HG03159 (cell line): Measurements from ENCODE around the gene OR51B2.

Experiments used
- ATAC-seq: cut with Tn5 transposase; IDR thresholded peaks from one replicate; pipeline ENCODE4 v1.9.1; 2021; ENCODE audit warnings: mild to moderate bottlenecking, moderate library complexity; ENCODE audit not compliant: unreplicated experiment

The OR51B2 gene

GRCh38 chr11:5284637-5285036, 39.5 kb downstream of the OR51B2 start:
- no peak for ATAC-seq

DNA sequence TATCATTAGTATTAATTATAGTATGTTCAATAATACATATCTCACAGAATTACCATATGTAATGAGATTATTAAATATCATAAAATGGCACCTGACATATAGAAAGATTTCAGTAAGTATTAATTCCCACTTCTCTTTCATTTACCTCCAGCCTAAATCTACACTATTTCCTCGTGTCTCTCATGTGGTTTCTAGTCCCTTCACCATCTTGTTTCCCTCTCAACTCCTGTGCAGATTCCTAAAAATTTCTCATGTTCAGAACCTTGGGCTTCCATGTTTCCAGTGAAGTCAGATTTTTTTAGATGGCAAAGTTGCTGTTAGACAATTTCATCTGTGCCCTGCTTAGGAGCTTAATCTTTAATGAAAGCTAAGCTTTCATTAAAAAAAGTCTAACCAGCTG, 40.2 kb downstream of the OR51B2 start:
- no peak for ATAC-seq

DNA sequence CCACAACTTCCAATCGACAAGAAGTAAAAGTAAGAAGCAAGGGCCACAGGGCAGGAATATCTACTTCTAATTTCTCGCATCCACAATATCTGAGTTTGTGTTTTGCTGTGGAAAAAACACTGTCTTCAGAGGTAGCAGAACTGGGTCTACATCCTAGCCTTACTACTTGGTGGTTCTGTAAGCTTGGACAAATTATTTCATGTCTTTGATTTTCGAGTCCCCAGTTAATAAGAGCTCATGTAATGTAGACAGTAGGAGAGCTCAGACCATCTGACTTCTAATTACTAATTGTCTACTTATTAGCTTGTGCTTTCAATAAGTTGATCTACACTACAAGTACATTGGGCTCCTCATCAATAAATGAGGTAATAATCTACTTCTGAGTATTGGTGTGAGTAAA, 41.0 kb downstream of the OR51B2 start:
- ATAC-seq, result no peak

- no peak for ATAC-seq
Observed at GRCh38 chr11:5282628-5283027, 41.5 kb downstream of the OR51B2 start.

- ATAC-seq, result no peak
Observed at GRCh38 chr11:5281596-5281995, 42.5 kb downstream of the OR51B2 start.

DNA sequence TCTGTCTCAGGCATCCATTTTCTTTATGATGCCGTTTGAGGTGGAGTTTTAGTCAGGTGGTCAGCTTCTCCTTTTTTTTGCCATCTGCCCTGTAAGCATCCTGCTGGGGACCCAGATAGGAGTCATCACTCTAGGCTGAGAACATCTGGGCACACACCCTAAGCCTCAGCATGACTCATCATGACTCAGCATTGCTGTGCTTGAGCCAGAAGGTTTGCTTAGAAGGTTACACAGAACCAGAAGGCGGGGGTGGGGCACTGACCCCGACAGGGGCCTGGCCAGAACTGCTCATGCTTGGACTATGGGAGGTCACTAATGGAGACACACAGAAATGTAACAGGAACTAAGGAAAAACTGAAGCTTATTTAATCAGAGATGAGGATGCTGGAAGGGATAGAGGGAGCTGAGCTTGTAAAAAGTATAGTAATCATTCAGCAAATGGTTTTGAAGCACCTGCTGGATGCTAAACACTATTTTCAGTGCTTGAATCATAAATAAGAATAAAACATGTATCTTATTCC, 43.5 kb downstream of the OR51B2 start:
- ATAC-seq, result peak; percentile 93

- no peak for ATAC-seq
Observed at GRCh38 chr11:5279471-5280090, 44.5 kb downstream of the OR51B2 start.

DNA sequence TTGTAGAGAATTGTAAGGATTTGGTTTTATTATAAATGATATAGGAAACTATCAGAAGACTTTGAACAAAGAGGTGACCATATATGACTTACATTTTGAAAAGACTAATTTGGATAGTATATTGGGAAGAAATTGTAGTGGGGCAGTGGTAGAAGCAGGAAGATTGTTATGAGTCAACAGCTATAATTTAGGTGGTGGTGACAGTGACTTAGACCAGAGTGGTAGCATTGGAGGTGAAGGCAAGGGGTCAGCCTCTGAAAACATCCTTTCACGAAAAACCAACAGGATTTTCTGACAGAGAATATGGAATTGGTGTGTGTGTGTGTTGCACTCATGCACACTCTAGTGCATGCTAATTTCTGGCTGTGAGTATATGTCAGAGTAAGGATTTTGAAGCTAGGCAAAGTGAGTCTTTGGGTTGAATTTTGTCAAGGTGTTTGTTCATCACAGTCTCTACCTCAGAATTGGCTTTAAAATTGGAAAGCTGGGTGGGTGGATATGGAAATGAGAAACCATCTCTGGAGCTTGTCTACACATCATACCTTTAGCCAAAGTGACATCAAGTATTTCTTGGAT, 46.2 kb downstream of the OR51B2 start:
- peak; percentile 36 for ATAC-seq

DNA sequence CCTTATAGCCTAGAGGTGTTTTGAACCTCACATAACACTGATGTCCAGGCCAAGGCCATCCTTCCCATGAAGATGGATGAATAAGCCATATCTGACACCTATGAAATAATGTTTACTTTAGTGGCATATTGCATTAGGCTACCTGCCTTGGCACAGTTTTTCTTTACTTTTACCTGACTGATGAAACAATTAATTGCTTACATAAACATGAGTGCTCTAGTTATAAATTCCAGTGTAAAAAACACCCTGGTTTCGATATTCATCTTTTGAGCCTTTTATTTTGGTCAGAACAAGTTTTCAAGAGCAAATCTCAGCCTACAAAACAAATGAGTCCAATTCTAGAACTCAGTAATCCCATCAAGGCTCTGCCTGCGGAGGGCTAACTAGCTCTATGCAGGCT, 47.4 kb downstream of the OR51B2 start:
- ATAC-seq, result no peak

DNA sequence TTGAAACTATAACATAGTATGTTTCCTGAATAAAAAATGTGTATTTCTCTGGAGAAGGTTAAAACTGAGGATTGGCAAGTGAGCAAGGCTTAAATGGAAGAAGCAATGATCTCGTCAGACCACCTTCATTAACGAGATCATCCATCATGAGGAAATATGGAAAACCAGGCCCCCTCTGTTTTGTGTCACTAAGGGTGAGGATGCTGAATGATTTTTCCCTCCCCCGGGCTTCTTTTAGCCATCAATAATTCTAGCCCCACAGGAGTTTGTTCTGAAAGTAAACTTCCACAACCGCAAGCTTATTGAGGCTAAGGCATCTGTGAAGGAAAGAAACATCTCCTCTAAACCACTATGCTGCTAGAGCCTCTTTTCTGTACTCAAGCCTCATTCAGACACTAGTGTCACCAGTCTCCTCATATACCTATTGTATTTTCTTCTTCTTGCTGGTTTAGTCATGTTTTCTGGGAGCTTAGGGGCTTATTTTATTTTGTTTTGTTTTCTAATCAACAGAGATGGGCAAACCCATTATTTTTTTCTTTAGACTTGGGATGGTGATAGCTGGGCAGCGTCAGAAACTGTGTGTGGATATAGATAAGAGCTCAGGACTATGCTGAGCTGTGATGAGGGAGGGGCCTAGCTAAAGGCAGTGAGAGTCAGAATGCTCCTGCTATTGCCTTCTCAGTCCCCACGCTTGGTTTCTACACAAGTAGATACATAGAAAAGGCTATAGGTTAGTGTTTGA, 48.6 kb downstream of the OR51B2 start:
- ATAC-seq, result no peak

- no peak for ATAC-seq
Observed at GRCh38 chr11:5274395-5274794, 49.7 kb downstream of the OR51B2 start.
